Omental fat pad (tissue), 4 donors: ENCODE measurements around the gene SLC9A3. TPM values are rescaled to one million over a fixed set of nuclear protein-coding genes. Genes with fewer than 3 reads are reported as not detected.

ENCODE experiments used
- ATAC-seq: fragments of 150-250 bp; one replicate; pipeline ENCODE4 v1.9.1; 2016; ENCODE audit warnings: mild to moderate bottlenecking, moderate library complexity; ENCODE audit not compliant: low FRiP score
- DNase-seq: peaks from one replicate; pipeline ENCODE4 v3.0.0-alpha.2; 2019; ENCODE audit warnings: low spot score
- total RNA-seq, 4 donors: library from RNA; depleted of rRNA; stranded (reverse); fragments of >200 nt; gene quantifications; one replicate each; pipeline ENCODE4 v1.1.0, GENCODE V29; 2016
- TF ChIP-seq, protein P1 (sequence below), 3 donors: fragments of 450-650 bp; IDR thresholded peaks; one replicate each; pipeline ENCODE4 v1.5.1; 2016 to 2017; ENCODE audit warnings: antibody characterized with exemption in 3 of 3, mild to moderate bottlenecking in 3 of 3, moderate library complexity in 2 of 3

SLC9A3 gene
- total RNA-seq, 4 donors from 2014 or later: 1.0 to 4.3 (median 1.7) TPM

DNA sequence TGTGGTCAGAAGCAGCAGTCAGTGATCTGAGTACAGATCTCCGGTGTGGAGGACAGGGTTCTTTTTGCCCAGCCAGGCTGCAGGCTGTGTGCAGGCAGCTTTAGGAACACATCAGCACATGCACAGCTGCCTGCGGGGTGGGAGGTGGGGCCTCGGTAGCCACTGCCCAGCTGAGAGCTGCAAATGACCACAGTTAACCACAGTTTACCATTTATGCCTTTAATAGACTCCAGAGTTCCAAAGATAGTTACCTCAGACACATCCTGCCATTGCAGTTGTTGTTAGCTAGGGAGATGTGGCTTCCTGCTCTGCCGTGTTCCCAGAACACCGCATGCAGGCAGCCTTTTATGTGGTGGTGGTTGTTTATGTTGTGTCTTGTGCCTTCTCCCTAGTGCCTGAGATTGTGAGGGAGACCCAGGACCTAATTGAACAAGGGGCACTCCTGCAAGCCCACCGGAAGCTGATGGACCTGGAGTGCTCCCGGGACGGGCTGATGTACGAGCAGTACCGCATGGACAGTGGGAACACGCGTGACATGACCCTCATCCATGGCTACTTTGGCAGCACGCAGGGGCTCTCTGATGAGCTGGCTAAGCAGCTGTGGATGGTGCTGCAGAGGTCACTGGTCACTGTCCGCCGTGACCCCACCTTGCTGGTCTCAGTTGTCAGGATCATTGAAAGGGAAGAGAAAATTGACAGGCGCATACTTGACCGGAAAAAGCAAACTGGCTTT is 71.1 kb downstream of the SLC9A3 start:
- no peak for ATAC-seq
- DNase-seq: no peak
- TF ChIP-seq, protein P1, sequence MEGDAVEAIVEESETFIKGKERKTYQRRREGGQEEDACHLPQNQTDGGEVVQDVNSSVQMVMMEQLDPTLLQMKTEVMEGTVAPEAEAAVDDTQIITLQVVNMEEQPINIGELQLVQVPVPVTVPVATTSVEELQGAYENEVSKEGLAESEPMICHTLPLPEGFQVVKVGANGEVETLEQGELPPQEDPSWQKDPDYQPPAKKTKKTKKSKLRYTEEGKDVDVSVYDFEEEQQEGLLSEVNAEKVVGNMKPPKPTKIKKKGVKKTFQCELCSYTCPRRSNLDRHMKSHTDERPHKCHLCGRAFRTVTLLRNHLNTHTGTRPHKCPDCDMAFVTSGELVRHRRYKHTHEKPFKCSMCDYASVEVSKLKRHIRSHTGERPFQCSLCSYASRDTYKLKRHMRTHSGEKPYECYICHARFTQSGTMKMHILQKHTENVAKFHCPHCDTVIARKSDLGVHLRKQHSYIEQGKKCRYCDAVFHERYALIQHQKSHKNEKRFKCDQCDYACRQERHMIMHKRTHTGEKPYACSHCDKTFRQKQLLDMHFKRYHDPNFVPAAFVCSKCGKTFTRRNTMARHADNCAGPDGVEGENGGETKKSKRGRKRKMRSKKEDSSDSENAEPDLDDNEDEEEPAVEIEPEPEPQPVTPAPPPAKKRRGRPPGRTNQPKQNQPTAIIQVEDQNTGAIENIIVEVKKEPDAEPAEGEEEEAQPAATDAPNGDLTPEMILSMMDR (IDR thresholded peaks at IDR 0.05): no peak

DNA sequence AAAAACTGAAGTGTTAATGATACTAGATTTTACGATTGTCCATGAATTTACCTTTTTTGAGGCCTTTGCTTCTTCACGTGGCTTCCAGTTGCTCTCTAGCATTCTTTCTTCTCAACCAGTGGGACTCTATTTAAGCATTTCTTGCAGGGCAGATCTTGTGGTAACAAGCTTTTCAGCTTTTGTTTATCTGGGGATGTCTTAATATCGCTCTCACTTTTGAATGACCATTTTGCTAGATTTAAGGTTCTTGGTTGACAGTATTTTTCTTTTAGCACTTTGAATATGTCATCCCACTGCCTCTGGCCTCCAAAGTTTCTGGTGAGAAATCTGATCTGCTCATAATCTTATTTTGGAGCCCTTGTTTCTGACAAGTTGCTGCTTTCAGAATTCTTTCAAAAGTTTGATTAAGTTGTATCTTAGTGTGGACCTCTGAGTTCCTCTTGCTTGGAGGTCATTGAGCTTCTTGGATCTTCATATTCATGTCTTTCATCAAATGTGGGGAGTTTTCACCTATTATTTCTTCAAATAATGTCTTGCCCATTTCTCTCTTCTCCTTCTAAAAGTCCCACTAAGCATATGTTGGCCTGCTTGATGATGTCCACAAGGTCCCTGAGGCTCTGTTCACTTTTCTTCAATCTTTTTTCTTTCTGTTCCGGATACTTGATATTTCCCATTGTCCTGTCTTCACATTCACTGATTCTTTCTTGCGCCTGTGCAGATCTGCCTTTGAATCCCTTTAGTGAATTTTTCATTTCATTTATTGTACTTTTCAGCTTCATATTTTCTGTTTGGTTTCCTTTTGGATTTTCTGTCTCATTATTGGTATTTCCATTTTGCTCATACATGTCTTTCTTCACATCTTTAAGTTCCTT is 72.4 kb downstream of the SLC9A3 start:
- no peak for ATAC-seq
- no peak for DNase-seq
- TF ChIP-seq, protein P1 (IDR thresholded peaks at IDR 0.05): no peak

DNA sequence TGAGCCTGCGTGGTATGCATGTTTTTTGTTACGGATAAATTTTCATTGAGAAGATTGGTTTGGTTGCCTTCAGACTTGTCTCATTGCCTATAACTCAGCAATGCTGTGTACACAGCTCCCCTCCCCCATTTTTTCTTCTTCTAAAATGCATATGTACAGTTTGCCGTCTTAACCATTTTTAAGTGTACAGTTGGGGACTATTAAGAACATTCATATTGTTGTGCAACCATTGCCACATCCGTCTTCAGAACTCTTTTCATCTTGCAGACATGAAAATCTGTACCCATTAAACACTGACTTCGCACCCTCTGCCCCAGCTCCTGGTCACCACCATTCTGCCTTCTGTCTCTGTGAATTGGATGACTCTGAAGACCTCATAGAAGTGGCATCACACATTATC is 75.1 kb downstream of the SLC9A3 start:
- DNase-seq: no peak
- TF ChIP-seq, protein P1 (IDR thresholded peaks at IDR 0.05): no peak
- ATAC-seq: no peak

DNA sequence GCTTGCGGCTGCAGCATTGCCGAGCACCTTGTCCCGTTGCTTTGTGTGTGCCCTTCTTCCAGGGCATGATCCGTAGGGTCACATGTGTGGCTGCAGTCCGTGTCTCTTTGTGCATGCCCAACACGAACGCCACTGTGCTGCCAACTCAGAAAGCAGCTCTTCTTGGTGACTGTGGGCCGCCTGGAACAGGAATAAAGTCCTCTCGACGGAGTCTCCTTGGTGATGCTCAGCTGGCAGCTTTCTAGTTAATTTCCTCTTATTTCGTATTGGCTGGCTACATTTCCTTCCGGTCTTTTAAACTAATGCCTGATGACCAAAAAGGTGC is 75.5 kb downstream of the SLC9A3 start:
- ATAC-seq: no peak
- TF ChIP-seq, protein P1 (IDR thresholded peaks at IDR 0.05): no peak
- DNase-seq: no peak

DNA sequence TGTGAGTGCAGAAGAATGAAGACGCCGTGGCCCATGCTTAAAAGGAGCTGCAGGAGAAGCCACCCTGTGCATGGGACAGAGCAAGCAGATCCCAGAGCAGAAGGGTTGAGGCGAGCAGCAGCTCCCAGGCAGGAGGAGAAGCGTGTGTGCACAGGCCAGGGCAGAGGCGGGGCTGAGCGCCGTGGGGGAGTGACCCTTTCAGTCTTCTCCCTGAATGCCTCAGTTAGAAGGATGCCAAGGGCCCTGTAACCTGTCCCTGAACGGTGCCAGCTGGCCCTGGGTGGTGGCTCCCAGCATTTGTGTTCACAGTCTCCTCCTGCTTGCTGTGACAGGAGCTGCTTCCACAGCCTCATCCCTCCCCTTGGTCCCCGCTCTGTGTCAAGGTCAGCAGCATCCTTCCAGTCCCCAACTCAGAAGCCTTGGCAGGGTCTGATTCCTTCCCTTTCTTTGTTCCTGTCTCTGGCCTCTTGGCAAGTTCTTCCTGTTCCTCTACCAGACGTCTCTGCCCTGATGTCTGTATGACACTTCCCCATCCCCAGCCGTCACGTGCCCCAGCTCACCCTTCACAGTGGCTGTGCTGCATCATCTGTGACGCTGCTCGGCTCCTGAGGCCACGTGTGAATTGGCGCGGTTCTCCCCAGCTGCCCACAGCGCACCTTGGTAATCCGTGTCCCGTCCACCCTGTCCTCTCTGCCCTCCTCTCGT is 76.0 kb downstream of the SLC9A3 start:
- TF ChIP-seq, protein P1 (IDR thresholded peaks at IDR 0.05): no peak
- DNase-seq (no peak), ATAC-seq (peak; percentile 12)

DNA sequence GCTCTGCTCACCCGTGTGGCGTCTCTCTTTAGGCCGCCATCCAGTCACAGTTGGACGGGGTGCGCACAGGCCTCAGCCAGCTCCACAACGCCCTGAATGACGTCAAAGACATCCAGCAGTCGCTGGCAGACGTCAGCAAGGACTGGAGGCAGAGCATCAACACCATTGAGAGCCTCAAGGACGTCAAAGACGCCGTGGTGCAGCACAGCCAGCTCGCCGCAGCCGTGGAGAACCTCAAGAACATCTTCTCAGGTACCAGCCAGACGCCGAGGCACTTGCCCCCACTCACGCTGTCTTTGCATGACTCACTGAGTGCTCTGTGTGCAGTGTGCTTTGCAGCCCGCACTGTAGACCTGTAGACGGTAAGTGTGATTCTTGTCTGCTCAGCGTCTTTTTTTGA is 76.7 kb downstream of the SLC9A3 start:
- DNase-seq (no peak), ATAC-seq (no peak)
- TF ChIP-seq, protein P1 (IDR thresholded peaks at IDR 0.05): no peak
